H9 (cell line): ENCODE data around the gene SETD4. TPM values are rescaled to one million over a fixed set of nuclear protein-coding genes. Genes with fewer than 3 reads are reported as not detected.

ENCODE experiments used
- DNase-seq: peaks from one replicate; pipeline ENCODE4 v3.0.0-alpha.2; 2017
- H2AFZ ChIP-seq: one replicate; pipeline ENCODE4 v1.6.1; 2013; ENCODE audit warnings: mild to moderate bottlenecking, low read length, control low read depth, moderate library complexity
- H2AK5ac ChIP-seq: 2 replicates; pipeline ENCODE4 v1.6.1; 2013; ENCODE audit warnings: low read length, control low read depth, mixed read lengths; ENCODE audit not compliant: insufficient read length
- H2BK120ac ChIP-seq: one replicate; pipeline ENCODE4 v1.6.1; 2013; ENCODE audit warnings: low read depth, mild to moderate bottlenecking, low read length, control low read depth, inconsistent platforms; ENCODE audit not compliant: poor library complexity, severe bottlenecking
- H2BK12ac ChIP-seq: 2 replicates; pipeline ENCODE4 v1.6.1; 2013; ENCODE audit warnings: low read length, control low read depth, mixed read lengths, low read depth; ENCODE audit not compliant: insufficient read length
- H2BK15ac ChIP-seq: 2 replicates; pipeline ENCODE4 v1.6.1; 2013; ENCODE audit warnings: low read depth, low read length, control low read depth
- H2BK20ac ChIP-seq: one replicate; pipeline ENCODE4 v1.6.1; 2013; ENCODE audit warnings: low read depth, mild to moderate bottlenecking, low read length, control low read depth, inconsistent platforms; ENCODE audit not compliant: poor library complexity, severe bottlenecking
- H2BK5ac ChIP-seq: 2 replicates; pipeline ENCODE4 v1.6.1; 2013; ENCODE audit warnings: low read length, control low read depth, mixed read lengths; ENCODE audit not compliant: insufficient read length
- H3K14ac ChIP-seq: 2 replicates; pipeline ENCODE4 v1.6.1; 2013; ENCODE audit warnings: low read length, control low read depth; ENCODE audit not compliant: insufficient read depth
- H3K18ac ChIP-seq: 2 replicates; pipeline ENCODE4 v1.6.1; 2013; ENCODE audit warnings: low read depth, mild to moderate bottlenecking, mixed read lengths, low read length, control low read depth; ENCODE audit not compliant: insufficient read length
- H3K23ac ChIP-seq: 2 replicates; pipeline ENCODE4 v1.6.1; 2013; ENCODE audit warnings: low read length, control low read depth, mixed read lengths, low read depth; ENCODE audit not compliant: insufficient read length
- H3K23me2 ChIP-seq: 2 replicates; pipeline ENCODE4 v1.6.1; 2013; ENCODE audit warnings: low read depth, mild to moderate bottlenecking, mixed read lengths, low read length, control low read depth; ENCODE audit not compliant: insufficient read length, poor library complexity, severe bottlenecking
- H3K27ac ChIP-seq: 2 replicates; pipeline ENCODE4 v1.5.1; 2013; ENCODE audit warnings: low read length, control low read depth, mixed read lengths, low read depth; ENCODE audit not compliant: insufficient read length
- H3K27me3 ChIP-seq: 2 replicates; pipeline ENCODE4 v1.6.1; 2013; ENCODE audit warnings: low read length, control low read depth, inconsistent platforms; ENCODE audit not compliant: insufficient read depth
- H3K4ac ChIP-seq: 2 replicates; pipeline ENCODE4 v1.6.1; 2013; ENCODE audit warnings: low read depth, mild to moderate bottlenecking, control low read depth, inconsistent platforms, low read length, moderate library complexity
- H3K4me1 ChIP-seq: 2 replicates; pipeline ENCODE4 v1.6.1; 2013; ENCODE audit warnings: low read length, control low read depth, inconsistent platforms; ENCODE audit not compliant: insufficient read depth
- H3K4me2 ChIP-seq: 2 replicates; pipeline ENCODE4 v1.6.1; 2013; ENCODE audit warnings: low read length, control low read depth, mixed read lengths; ENCODE audit not compliant: insufficient read length, insufficient read depth
- H3K56ac ChIP-seq: 2 replicates; pipeline ENCODE4 v1.6.1; 2013; ENCODE audit warnings: low read depth, mild to moderate bottlenecking, mixed read lengths, low read length, control low read depth; ENCODE audit not compliant: insufficient read length
- H3K79me1 ChIP-seq: 2 replicates; pipeline ENCODE4 v1.6.1; 2013; ENCODE audit warnings: low read depth, mild to moderate bottlenecking, moderate library complexity, low read length, control low read depth, inconsistent platforms; ENCODE audit not compliant: insufficient read depth, poor library complexity, severe bottlenecking
- H3K79me2 ChIP-seq: 2 replicates; pipeline ENCODE4 v1.6.1; 2013; ENCODE audit warnings: low read length, control low read depth, inconsistent platforms; ENCODE audit not compliant: insufficient read depth
- H3K9ac ChIP-seq: 2 replicates; pipeline ENCODE4 v1.6.1; 2013; ENCODE audit warnings: low read length, control low read depth, mixed read lengths; ENCODE audit not compliant: insufficient read length; ENCODE audit errors: extremely low read depth
- H3K9me3 ChIP-seq: one replicate; pipeline ENCODE4 v1.6.1; 2013; ENCODE audit warnings: low read depth, low read length, inconsistent platforms; ENCODE audit not compliant: control insufficient read depth
- H3T11ph ChIP-seq: one replicate; pipeline ENCODE4 v1.6.1; 2013; ENCODE audit warnings: mild to moderate bottlenecking, low read length, control low read depth, inconsistent platforms
- H4K20me1 ChIP-seq: one replicate; pipeline ENCODE4 v1.6.1; 2013; ENCODE audit not compliant: control insufficient read depth, insufficient read length, insufficient read depth
- H4K5ac ChIP-seq: 2 replicates; pipeline ENCODE4 v1.6.1; 2013; ENCODE audit warnings: low read depth, mild to moderate bottlenecking, mixed read lengths, low read length, control low read depth; ENCODE audit not compliant: insufficient read length
- H4K8ac ChIP-seq: replicated peaks from 2 replicates; pipeline ENCODE4 v1.6.1; 2013; ENCODE audit warnings: low read length, control low read depth, mixed read lengths, low read depth; ENCODE audit not compliant: insufficient read length
- H4K91ac ChIP-seq: 2 replicates; pipeline ENCODE4 v1.6.1; 2013; ENCODE audit warnings: low read depth, mild to moderate bottlenecking, moderate library complexity, mixed read lengths, low read length, control low read depth; ENCODE audit not compliant: insufficient read length
- H3K27ac Mint-ChIP-seq, 3 experiments: 2 replicates in 2 of 3; 3 replicates in 1 of 3; pipeline ENCODE4 v1.8.0; 2020 to 2021; ENCODE audit warnings: mixed read lengths in 3 of 3, mild to moderate bottlenecking in 1 of 3, moderate library complexity in 1 of 3
- H3K27me3 Mint-ChIP-seq: 2 replicates; pipeline ENCODE4 v1.8.0; 2021; ENCODE audit warnings: low read depth, mild to moderate bottlenecking, moderate library complexity, mixed read lengths
- H3K36me3 Mint-ChIP-seq, 3 experiments: 2 replicates in 2 of 3; 3 replicates in 1 of 3; pipeline ENCODE4 v1.8.0; 2020 to 2021; ENCODE audit warnings: low read depth in 3 of 3, mixed read lengths in 3 of 3; ENCODE audit not compliant: insufficient read depth in 1 of 3
- H3K4me1 Mint-ChIP-seq, 2 experiments: 2 replicates each; pipeline ENCODE4 v1.8.0; 2020; ENCODE audit warnings: mixed read lengths in 2 of 2
- H3K4me3 Mint-ChIP-seq, 2 experiments: 2 replicates in 1 of 2; 3 replicates in 1 of 2; pipeline ENCODE4 v1.8.0; 2020 to 2021; ENCODE audit warnings: mild to moderate bottlenecking in 2 of 2, mixed read lengths in 2 of 2, moderate library complexity in 1 of 2
- H3K9me3 Mint-ChIP-seq, 2 experiments: 2 replicates in 1 of 2; 3 replicates in 1 of 2; pipeline ENCODE4 v1.8.0; 2020; ENCODE audit warnings: mild to moderate bottlenecking in 2 of 2, mixed read lengths in 2 of 2, moderate library complexity in 1 of 2
- WGBS: extraction: QIAGEN DNeasy Blood & Tissue Kit; methylation state at CpG from one replicate; pipeline ENCODE4 v1.1.7; 2013; ENCODE audit warnings: missing lambda C conversion rate, low lambda C conversion rate, mixed read lengths; ENCODE audit not compliant: insufficient read length; ENCODE audit errors: extremely low coverage; 5-methylcytosine and 5-hydroxymethylcytosine counted together
- total RNA-seq: library from RNA; stranded (reverse); gene quantifications from 2 replicates; pipeline ENCODE4 v1.2.1, GENCODE V29; 2021
- TF ChIP-seq, protein P1 (sequence below): fragments of 200-600 bp; sonication (generic); conservative IDR thresholded peaks from 3 replicates; pipeline ENCODE4 v1.8.0; 2021; ENCODE audit warnings: antibody characterized with exemption, mild to moderate bottlenecking

SETD4 gene
- total RNA-seq, 1 experiment from 2014 or later, result 52.5 TPM

DNA sequence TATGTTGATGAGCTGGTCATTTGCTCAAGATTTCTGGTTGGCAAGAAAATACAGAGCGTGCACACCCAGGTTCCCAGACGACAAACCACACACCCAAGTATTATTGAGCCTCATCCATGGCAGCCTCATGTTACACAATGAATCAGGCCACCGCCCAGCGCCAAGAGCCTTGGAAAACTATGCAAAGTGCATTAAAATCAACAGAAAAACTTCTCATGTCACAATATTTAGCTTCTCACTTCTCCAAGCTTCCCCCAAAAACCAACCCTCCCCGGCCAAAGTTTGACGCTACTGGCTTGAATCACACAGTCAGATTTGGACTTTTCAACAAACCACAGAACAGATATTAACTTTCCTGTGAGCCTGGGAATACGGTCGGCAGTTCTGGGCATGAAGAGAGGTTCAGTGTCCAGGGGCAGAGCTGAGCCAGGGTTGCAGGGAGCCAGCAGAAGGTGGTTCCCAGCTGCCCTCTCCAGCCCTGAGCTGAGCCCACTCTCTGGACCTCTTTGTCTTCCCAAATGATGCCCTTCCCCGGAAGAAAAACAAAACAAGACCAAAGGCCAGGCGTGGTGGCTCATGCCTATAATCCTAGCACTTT, 71.1 kb downstream of the SETD4 start:
- no CpG with 5 or more reads among the region's 10 CpGs for WGBS
- no peaks in the 10 kb centered on the region for H3K79me1 ChIP-seq
- H3K14ac ChIP-seq, result no peak overlapping the region
- H3K23me2 ChIP-seq, result no peaks in the 10 kb centered on the region
- H3K4ac ChIP-seq, result no peak overlapping the region
- H2AFZ ChIP-seq, result no peak overlapping the region
- no peak overlapping the region for H2BK12ac ChIP-seq
- H2BK120ac ChIP-seq, result no peak overlapping the region
- no peaks in the 10 kb centered on the region for H3K4me1 Mint-ChIP-seq
- H2BK5ac ChIP-seq, result no peak overlapping the region
- no peak overlapping the region for H3K18ac ChIP-seq
- H3K4me3 Mint-ChIP-seq, result no peak overlapping the region
- no peak overlapping the region for H2BK15ac ChIP-seq
- no peaks in the 10 kb centered on the region for H3K27me3 ChIP-seq
- no peak for DNase-seq
- H3K56ac ChIP-seq, result no peak overlapping the region
- H3K27ac ChIP-seq, result no peak overlapping the region
- no peaks in the 10 kb centered on the region for H3K4me1 ChIP-seq
- no peaks in the 10 kb centered on the region for H3K27me3 Mint-ChIP-seq
- no peaks in the 10 kb centered on the region for H4K20me1 ChIP-seq
- TF ChIP-seq, protein P1, sequence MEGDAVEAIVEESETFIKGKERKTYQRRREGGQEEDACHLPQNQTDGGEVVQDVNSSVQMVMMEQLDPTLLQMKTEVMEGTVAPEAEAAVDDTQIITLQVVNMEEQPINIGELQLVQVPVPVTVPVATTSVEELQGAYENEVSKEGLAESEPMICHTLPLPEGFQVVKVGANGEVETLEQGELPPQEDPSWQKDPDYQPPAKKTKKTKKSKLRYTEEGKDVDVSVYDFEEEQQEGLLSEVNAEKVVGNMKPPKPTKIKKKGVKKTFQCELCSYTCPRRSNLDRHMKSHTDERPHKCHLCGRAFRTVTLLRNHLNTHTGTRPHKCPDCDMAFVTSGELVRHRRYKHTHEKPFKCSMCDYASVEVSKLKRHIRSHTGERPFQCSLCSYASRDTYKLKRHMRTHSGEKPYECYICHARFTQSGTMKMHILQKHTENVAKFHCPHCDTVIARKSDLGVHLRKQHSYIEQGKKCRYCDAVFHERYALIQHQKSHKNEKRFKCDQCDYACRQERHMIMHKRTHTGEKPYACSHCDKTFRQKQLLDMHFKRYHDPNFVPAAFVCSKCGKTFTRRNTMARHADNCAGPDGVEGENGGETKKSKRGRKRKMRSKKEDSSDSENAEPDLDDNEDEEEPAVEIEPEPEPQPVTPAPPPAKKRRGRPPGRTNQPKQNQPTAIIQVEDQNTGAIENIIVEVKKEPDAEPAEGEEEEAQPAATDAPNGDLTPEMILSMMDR, result no peak
- no peak overlapping the region for H4K5ac ChIP-seq
- no peaks in the 10 kb centered on the region for H3K9me3 ChIP-seq
- no peak overlapping the region for H3K23ac ChIP-seq
- no peak overlapping the region for H3T11ph ChIP-seq
- peak overlapping the region in 2 of 3 experiments; percentile 24 to 37; a peak in 3 of 7 replicates for H3K27ac Mint-ChIP-seq
- no peak overlapping the region for H2AK5ac ChIP-seq
- H2BK20ac ChIP-seq, result no peak overlapping the region
- H3K79me2 ChIP-seq, result no peaks in the 10 kb centered on the region
- no peak overlapping the region for H4K8ac ChIP-seq
- H3K4me2 ChIP-seq, result no peak overlapping the region
- no peaks in the 10 kb centered on the region for H3K36me3 Mint-ChIP-seq
- no peak overlapping the region for H3K9ac ChIP-seq
- no peak overlapping the region for H4K91ac ChIP-seq
- no peaks in the 10 kb centered on the region for H3K9me3 Mint-ChIP-seq
